AG09309 (cell line): ENCODE data around the gene PPHLN1.
"Not testable (repeated sequence)": the region's sequence is repeated elsewhere in the genome, so short reads cannot be mapped to it uniquely, and the experiment has no call there.

ENCODE experiments used
- DNase-seq: peaks from one replicate; pipeline ENCODE4 v3.0.0-alpha.2; 2010; ENCODE audit warnings: low read depth
- H3K4me3 ChIP-seq: 2 replicates; pipeline ENCODE4 v1.5.1; 2011; ENCODE audit warnings: mild to moderate bottlenecking, low read depth, low read length, moderate library complexity; ENCODE audit not compliant: control insufficient read depth
- CTCF ChIP-seq: IDR thresholded peaks from 2 replicates; pipeline ENCODE4 v1.5.1; 2011; ENCODE audit warnings: mild to moderate bottlenecking, low read depth, low read length, inconsistent platforms; ENCODE audit not compliant: insufficient read depth, control insufficient read depth; ENCODE audit errors: missing control alignments

The PPHLN1 gene

GRCh38 chr12:42332301-42333285 is 6.6 kb downstream of the PPHLN1 start:
- TF ChIP-seq CTCF = peak; percentile 53
- DNase-seq = no peak

GRCh38 chr12:42336286-42336685 is 10.3 kb downstream of the PPHLN1 start:
- DNase-seq = no peak
- TF ChIP-seq CTCF = no peak
- H3K4me3 ChIP-seq = no peak overlapping the region

More at GRCh38 chr12:42332301-42333285, 6.6 kb downstream of the PPHLN1 start:
- H3K4me3 ChIP-seq = no peak overlapping the region

GRCh38 chr12:42338280-42338679 is 12.3 kb downstream of the PPHLN1 start:
- no peak for DNase-seq
- TF ChIP-seq CTCF = no peak
- no peak overlapping the region for H3K4me3 ChIP-seq

GRCh38 chr12:42342028-42342427 is 16.1 kb downstream of the PPHLN1 start:
- TF ChIP-seq CTCF = no peak
- no peak for DNase-seq
- no peak overlapping the region for H3K4me3 ChIP-seq

- TF ChIP-seq CTCF = no peak
- H3K4me3 ChIP-seq = no peak overlapping the region
- DNase-seq = no peak
These were observed 17.8 kb downstream of the PPHLN1 start for GRCh38 chr12:42343721-42344120.

- TF ChIP-seq CTCF = no peak
- H3K4me3 ChIP-seq = no peak overlapping the region
- DNase-seq = no peak
These were observed 20.5 kb downstream of the PPHLN1 start for GRCh38 chr12:42346403-42347002.

- not testable (repeated sequence) for DNase-seq
These were observed 23.4 kb downstream of the PPHLN1 start for GRCh38 chr12:42349119-42350020.

GRCh38 chr12:42350021-42350407 is 24.0 kb downstream of the PPHLN1 start:
- H3K4me3 ChIP-seq, DNase-seq: not testable (repeated sequence)

More at GRCh38 chr12:42349119-42350020, 23.4 kb downstream of the PPHLN1 start:
- H3K4me3 ChIP-seq = not testable (repeated sequence)
